Heart left ventricle (tissue), 16 donors: Measurements from ENCODE around the gene SMO. TPM values are rescaled to one million over a fixed set of nuclear protein-coding genes. Genes with fewer than 3 reads are reported as not detected.

Experiments
- ATAC-seq, 4 donors: fragments of 200-7000 bp; cut with Tn5 transposase; one replicate each; pipeline ENCODE4 v1.9.1; 2020 to 2022; ENCODE audit warnings: moderate library complexity in 4 of 4, mild to moderate bottlenecking in 3 of 4, moderate number of reproducible peaks in 1 of 4
- DNase-seq, 5 donors: peaks; one replicate each; pipeline ENCODE4 v3.0.0-alpha.2; 2020
- H3K27ac ChIP-seq, 12 donors: fragments of 200-600 bp; sonication (generic) in 4 of 12; one replicate each; pipeline versions ENCODE4 v1.5.0 to v1.8.0; 2016 to 2022; ENCODE audit warnings: mild to moderate bottlenecking in 2 of 12
- H3K27me3 ChIP-seq, 9 donors: fragments of 200-600 bp; sonication (generic) in 2 of 9; one replicate each; pipeline versions ENCODE4 v1.5.1 to v1.8.0; 2016 to 2022; ENCODE audit warnings: mild to moderate bottlenecking in 3 of 9
- H3K36me3 ChIP-seq, 9 donors: fragments of 200-600 bp; sonication (generic) in 2 of 9; one replicate each; pipeline versions ENCODE4 v1.5.0 to v1.8.0; 2018 to 2022; ENCODE audit warnings: mild to moderate bottlenecking in 2 of 9
- H3K4me1 ChIP-seq, 12 donors: fragments of 200-600 bp; sonication (generic) in 4 of 12; one replicate each; pipeline versions ENCODE4 v1.5.0 to v1.8.0; 2016 to 2022; ENCODE audit warnings: mild to moderate bottlenecking in 3 of 12
- H3K4me3 ChIP-seq, 12 donors: fragments of 200-600 bp; sonication (generic) in 4 of 12; one replicate each; pipeline versions ENCODE4 v1.5.0 to v1.8.0; 2017 to 2022; ENCODE audit warnings: mild to moderate bottlenecking in 9 of 12, moderate library complexity in 4 of 12
- H3K9me3 ChIP-seq, 12 donors: fragments of 200-600 bp; sonication (generic) in 4 of 12; one replicate each; pipeline versions ENCODE4 v1.5.0 to v1.8.0; 2016 to 2022; ENCODE audit warnings: mild to moderate bottlenecking in 1 of 12
- CTCF ChIP-seq, 12 donors: fragments of 200-600 bp; sonication (generic) in 4 of 12; IDR thresholded peaks; one replicate each; pipeline versions ENCODE4 v1.5.0 to v1.8.0; 2018 to 2022; ENCODE audit warnings: antibody characterized with exemption in 12 of 12, mild to moderate bottlenecking in 5 of 12
- POLR2A ChIP-seq, 2 donors: fragments of 450-650 bp; IDR thresholded peaks; one replicate each; pipeline ENCODE4 v1.6.1; 2017; ENCODE audit warnings: antibody characterized with exemption in 2 of 2, mild to moderate bottlenecking in 2 of 2, moderate library complexity in 2 of 2
- WGBS, 4 donors: extraction: QIAGEN DNeasy Blood & Tissue Kit in 2 of 4; methylation state at CpG; one replicate each; pipeline versions ENCODE4 v1.1.5 to v1.1.7; 2013 to 2018; 5-methylcytosine and 5-hydroxymethylcytosine counted together
- intact Hi-C, 10 donors: fragments of 100-400 bp; cut with DNase I; formaldehyde crosslinking; loops; one replicate each; pipeline versions ENCODE4 v1.11.1 to v1.14.2; 2022
- polyA plus RNA-seq, 2 donors: library from polyadenylated mRNA; stranded (reverse); fragments of 200-250 nt; gene quantifications; one replicate each; pipeline ENCODE4 v1.2.3, GENCODE V29; 2013
- total RNA-seq, 9 donors: library from RNA; depleted of rRNA in 2 of 9; stranded (reverse); fragments of >200 nt in 2 of 9; fragmentation: NEBNext Ultra II Directional in 3 of 9; extraction: Animal tissue kit (Norgen Biotek cat#: 25700) in 3 of 9; gene quantifications; one replicate each; pipeline versions ENCODE4 v1.1.0 to v1.2.4, GENCODE V29; 2016 to 2023
- donor health status: ischemic (EF 13 %, LVEDD 7.1; RV severe dilation, severe dysfunction).
- donor health status: healthy with polysubstance abuse.
- donor health status: DM: no; HTN: yes; CAD: no.
- donor health status: DM: no; HTN: no; CAD: no.
- donor health status: ischemic (EF 25% LVEDD 6.9; RV normal size, moderate dysfunction).
- donor health status: ischemic (EF 25% LVEDD 5.7; RV mildly dilated, moderate dysfunction).
- donor health status: healthy.
- donor health status: DM: yes; HTN: yes; CAD: no.
- donor health status: ischemic (EF 35%, LVEDD 5.7; RV mildly dilated, moderate dysfunction).
- donor health status: nonischemic (EF 11% LVEDD 7.7; RV severe dilation, severe dysfunction).
- donor health status: DM: yes; HTN: yes; CAD: no.
- donor health status: PGD.
- donor health status: ischemic (EF 29% LVEDD 5.4; RV normal size, mild dysfunction).
- donor health status: nonischemic (EF 23%, LVEDD 6.1; RV moderate dilation, normal function).

SMO gene
- total and polyA plus RNA-seq, 11 donors: 1.7 to 7.3 (median 3.9) TPM

- no peaks in the 10 kb centered on the region for H3K27me3 ChIP-seq
- H3K27ac ChIP-seq: no peak overlapping the region
- H3K9me3 ChIP-seq: no peaks in the 10 kb centered on the region
- DNase-seq (no peak), ATAC-seq (no peak)
- peaks cover 0 to 2% (median 0%) of the 10 kb centered on the region in 12 donors for H3K4me1 ChIP-seq
- TF ChIP-seq CTCF (IDR thresholded peaks at IDR 0.05): no peak
- no peak for TF ChIP-seq POLR2A (IDR thresholded peaks at IDR 0.05)
- no peak overlapping the region for H3K4me3 ChIP-seq
- WGBS, 4 donors: 83 to 94% (median 92%) methylated on average over 3 of the region's 3 CpGs
- H3K36me3 ChIP-seq: peaks cover 0 to 7% (median 0%) of the 10 kb centered on the region in 9 donors
- intact Hi-C loops: loop anchor here in 1 of 10 donors (5.0 kb wide), 1 partner anchor 47 kb away; no protein-coding TSS in a partner anchor
These were observed 28.1 kb upstream of the SMO start for GRCh38 chr7:129160161-129160905.

- TF ChIP-seq POLR2A (IDR thresholded peaks at IDR 0.05) (no peak), CTCF (IDR thresholded peaks at IDR 0.05) (no peak)
- Histone ChIP-seq H3K9me3 (no peaks in the 10 kb centered on the region), H3K4me3 (no peak overlapping the region), H3K27me3 (no peaks in the 10 kb centered on the region), H3K36me3 (peaks cover 0 to 7% (median 0%) of the 10 kb centered on the region in 9 donors), H3K4me1 (peaks cover 0 to 2% (median 0%) of the 10 kb centered on the region in 12 donors), H3K27ac (no peak overlapping the region)
- no peak for DNase-seq
- intact Hi-C loops: loop anchor here in 4 of 10 donors (2.0 to 5.0 kb wide), 2 partner anchors 46 to 49 kb away; no protein-coding TSS in a partner anchor
- 83 to 97% (median 93%) methylated on average over 5 of the region's 5 CpGs for WGBS, 4 donors
- no peak for ATAC-seq
These were observed 26.8 kb upstream of the SMO start for GRCh38 chr7:129161524-129162225.

- TF ChIP-seq POLR2A (IDR thresholded peaks at IDR 0.05) (no peak), CTCF (IDR thresholded peaks at IDR 0.05) (no peak)
- no peak overlapping the region for H3K4me3 ChIP-seq
- intact Hi-C loops: loop anchor here in 4 of 10 donors (2.0 to 5.0 kb wide), 2 partner anchors 45 to 48 kb away; no protein-coding TSS in a partner anchor
- peaks cover 0 to 7% (median 0%) of the 10 kb centered on the region in 9 donors for H3K36me3 ChIP-seq
- H3K27ac ChIP-seq: no peak overlapping the region
- ATAC-seq (no peak), DNase-seq (no peak)
- 80 to 88% (median 83%) methylated on average over 5 of the region's 5 CpGs for WGBS, 4 donors
- no peaks in the 10 kb centered on the region for H3K9me3 ChIP-seq
- H3K4me1 ChIP-seq: peaks cover 0 to 2% (median 0%) of the 10 kb centered on the region in 12 donors
- H3K27me3 ChIP-seq: no peaks in the 10 kb centered on the region
These were observed 25.7 kb upstream of the SMO start for GRCh38 chr7:129162732-129163131.
